Stimulated activated CD8-positive, alpha-beta memory T cell treated with anti-CD3 and anti-CD28 coated beads, Interleukin-12 subunit alpha, Interleukin-12 subunit beta, amount 100 ng/mL, for 4 hours (primary cell): ENCODE data around the gene FCGR3B.
"Not testable (repeated sequence)": the region's sequence is repeated elsewhere in the genome, so short reads cannot be mapped to it uniquely, and the experiment has no call there.

Experiments
- DNase-seq: peaks from one replicate; pipeline ENCODE4 v3.0.0-alpha.2; 2020; ENCODE audit warnings: low read depth

Gene FCGR3B

GRCh38 chr1:161605762-161606540, 25.0 kb downstream of the FCGR3B start:
- not testable (repeated sequence) for DNase-seq

GRCh38 chr1:161605024-161605423, 26.0 kb downstream of the FCGR3B start:
- not testable (repeated sequence) for DNase-seq

- DNase-seq, result not testable (repeated sequence)
These were observed 33.9 kb downstream of the FCGR3B start for GRCh38 chr1:161597077-161597476.

GRCh38 chr1:161595583-161595982, 35.4 kb downstream of the FCGR3B start:
- not testable (repeated sequence) for DNase-seq

- DNase-seq, result not testable (repeated sequence)
These were observed 35.8 kb downstream of the FCGR3B start for GRCh38 chr1:161595173-161595572.

DNA sequence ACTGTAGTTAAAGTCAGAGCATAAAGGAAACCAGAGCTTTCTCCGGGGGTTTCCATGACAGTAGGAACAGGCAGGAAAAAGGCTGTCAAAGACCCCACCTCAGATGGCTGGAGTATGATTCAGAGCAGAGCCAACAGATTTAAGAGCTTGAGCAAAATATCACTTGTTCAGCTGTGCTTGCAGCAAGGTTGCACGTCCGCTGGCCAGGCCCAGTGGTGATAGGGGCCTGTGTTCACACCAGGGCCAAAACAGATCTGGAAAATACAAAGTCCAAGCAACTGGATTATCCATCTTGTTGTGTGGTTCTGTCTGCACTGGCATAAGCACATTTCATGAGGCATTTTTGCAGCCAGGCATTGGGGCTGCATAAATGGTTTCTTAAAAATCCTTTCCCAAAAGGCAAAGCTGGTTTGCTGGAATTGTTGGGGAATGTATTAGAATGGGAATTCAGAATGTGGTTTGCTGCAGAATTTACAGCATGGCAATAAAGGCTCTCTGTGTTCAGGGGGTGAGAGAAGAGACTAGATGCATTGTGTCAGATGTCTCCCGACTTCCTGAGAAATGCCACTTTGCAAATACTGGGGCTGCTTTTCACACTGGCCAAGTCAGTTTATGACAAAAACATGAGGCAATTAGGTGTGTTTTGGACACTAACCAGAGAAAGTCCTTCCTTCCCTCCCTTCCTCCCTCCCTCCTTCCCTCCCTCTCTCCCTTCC, 36.5 kb downstream of the FCGR3B start:
- not testable (repeated sequence) for DNase-seq

- DNase-seq, result not testable (repeated sequence)
These were observed 37.8 kb downstream of the FCGR3B start for GRCh38 chr1:161593092-161593755.

DNA sequence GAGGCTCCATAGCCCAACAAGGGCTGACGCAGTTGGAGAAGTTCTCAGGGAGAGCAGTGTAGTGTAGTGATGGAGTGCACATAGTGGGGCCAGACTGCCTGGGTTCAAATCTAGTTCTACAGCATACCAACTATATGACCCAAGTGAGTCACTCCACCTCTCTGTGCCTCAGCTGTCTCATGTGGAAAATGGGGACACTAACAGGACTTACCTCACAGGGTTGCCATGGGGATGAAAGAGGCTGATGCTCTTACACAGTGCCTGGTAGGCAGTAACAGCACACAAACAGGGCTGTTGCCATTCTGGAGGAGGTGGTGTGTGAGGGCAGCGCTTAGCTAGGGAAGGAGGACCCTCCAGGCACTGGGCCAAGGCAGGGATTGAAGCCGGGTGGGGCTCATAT, 38.4 kb downstream of the FCGR3B start:
- DNase-seq, result not testable (repeated sequence)

- DNase-seq, result not testable (repeated sequence)
These were observed 41.1 kb downstream of the FCGR3B start for GRCh38 chr1:161589920-161590319.

DNA sequence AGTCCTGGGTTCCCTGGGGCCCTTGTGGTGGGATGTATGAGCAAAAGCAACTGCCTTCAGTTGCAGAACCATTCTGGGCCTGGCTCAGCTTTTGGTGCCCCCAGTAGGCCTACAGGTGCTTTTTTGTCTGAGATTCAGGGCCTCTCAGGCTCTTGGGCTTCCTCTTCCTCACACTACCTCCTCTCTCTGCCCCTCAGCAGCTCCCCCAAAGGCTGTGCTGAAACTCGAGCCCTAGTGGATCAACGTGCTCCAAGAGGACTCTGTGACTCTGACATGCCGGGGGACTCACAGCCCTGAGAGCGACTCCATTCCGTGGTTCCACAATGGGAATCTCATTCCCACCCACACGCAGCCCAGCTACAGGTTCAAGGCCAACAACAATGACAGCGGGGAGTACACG, 41.6 kb downstream of the FCGR3B start:
- DNase-seq, result not testable (repeated sequence)

GRCh38 chr1:161588596-161588995, 42.4 kb downstream of the FCGR3B start:
- not testable (repeated sequence) for DNase-seq

- DNase-seq, result not testable (repeated sequence)
These were observed 48.1 kb downstream of the FCGR3B start for GRCh38 chr1:161582882-161583281.

DNA sequence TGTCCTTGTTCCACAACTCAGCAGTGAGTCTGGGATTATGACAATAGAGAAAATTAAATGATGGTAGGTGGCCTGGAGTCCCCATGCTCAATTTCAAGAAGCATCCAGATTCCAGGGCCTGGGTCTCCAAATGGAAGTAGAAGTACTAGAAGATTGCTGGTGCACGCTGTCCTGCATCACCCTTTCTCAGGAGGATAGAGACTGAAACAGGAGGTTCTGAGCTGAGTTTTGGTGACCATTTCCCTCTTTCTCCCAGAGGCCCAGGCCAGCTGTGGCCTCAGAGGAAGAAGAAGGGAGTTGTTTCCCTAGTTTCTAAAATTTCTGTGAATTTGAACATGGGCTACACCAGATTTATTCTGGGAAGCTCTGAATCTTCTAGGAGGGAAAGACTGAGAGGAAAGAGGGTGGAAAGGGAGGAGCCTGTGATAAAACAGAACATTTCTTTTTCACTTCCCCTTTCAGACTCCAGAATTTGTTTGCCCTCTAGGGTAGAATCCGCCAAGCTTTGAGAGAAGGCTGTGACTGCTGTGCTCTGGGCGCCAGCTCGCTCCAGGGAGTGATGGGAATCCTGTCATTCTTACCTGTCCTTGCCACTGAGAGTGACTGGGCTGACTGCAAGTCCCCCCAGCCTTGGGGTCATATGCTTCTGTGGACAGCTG, 50.0 kb downstream of the FCGR3B start:
- DNase-seq, result not testable (repeated sequence)

DNA sequence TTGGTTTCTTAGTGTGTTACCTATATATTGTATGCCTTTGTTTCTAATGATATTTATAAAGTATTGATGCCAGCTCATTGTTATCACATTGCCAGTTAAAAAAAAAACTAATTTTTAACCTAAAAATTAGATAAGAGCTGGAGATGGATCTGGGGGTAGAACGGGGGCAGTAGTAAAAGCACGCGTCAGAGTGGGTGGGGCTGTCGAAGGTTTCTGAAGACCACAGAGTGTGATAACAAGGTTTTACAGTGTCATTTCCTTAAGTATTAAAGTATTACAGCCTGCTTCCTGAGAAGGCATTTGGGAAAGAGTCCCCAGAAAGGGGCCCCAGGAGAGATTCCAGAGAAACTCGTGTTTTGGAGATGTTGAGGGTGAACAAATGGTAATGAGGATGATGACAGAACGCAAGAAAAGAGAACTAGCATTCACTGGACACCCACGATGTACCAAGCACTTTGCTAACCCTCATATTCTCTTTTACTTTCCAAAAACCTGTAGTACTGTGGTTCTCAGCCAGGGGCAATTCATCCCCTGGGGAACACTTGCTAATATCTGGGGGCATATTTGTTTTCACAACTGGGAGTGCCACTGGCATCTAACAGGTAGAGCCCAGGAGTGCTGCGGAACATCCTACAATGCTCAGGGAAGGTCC, 51.0 kb downstream of the FCGR3B start:
- DNase-seq, result not testable (repeated sequence)

DNA sequence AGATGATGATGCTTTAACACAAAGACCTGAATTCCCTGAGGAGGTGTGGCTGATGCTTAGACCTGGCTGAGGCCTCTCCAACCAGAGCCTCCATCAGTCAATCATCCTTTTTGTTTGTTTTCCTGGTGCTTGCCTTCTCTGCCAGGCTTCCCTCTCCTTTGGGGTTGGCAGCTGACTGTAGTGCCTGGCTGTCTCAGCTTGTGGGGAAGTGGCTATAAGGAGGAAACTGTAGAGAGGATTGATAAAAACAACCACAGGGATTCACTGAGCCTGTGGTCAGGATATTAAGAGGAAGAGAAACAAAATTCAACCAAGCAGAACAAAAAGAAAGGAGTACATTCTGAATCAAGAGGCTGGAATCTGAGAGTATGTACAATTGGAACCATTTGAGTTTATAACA, 54.3 kb downstream of the FCGR3B start:
- DNase-seq, result not testable (repeated sequence)
